ENCODE data around the gene DCC. TPM values are rescaled to one million over a fixed set of nuclear protein-coding genes. Genes with fewer than 3 reads are reported as not detected.

Gene DCC
- total and polyA plus RNA-seq, 2 of the 8 experiments (the other 6 are each of a cell fraction or from before 2014, with no cell fraction given), result 0.14 to 1.4 TPM

- Histone ChIP-seq H4K20me1 (replicated peaks in 1 of 2; ENCODE audit: control insufficient read depth in 1 of 2, insufficient read depth in 2 of 2, low read length in 2 of 2) (no peaks in the 10 kb centered on the region), H4K8ac (ENCODE audit: extremely low read depth, insufficient read depth, low read length) (no peak overlapping the region), H4K91ac (replicated peaks; ENCODE audit: insufficient read length, low read length) (no peak overlapping the region), H3K9ac (replicated peaks in 1 of 4; ENCODE audit: extremely low read depth in 1 of 4, low read depth in 3 of 4, low read length in 3 of 4) (no peak overlapping the region), H2BK20ac (ENCODE audit: low read length) (no peak overlapping the region), H2BK12ac (ENCODE audit: low read depth, low read length) (no peak overlapping the region), H3K79me2 (ENCODE audit: control insufficient read depth in 1 of 2, insufficient read depth in 2 of 2, low read length in 2 of 2) (no peaks in the 10 kb centered on the region), H3K9me3 (ENCODE audit: insufficient read depth in 2 of 2, low read depth in 1 of 2, low read length in 1 of 2) (no peaks in the 10 kb centered on the region), H3K4me1 (replicated peaks in 1 of 4; ENCODE audit: control insufficient read depth in 3 of 4, insufficient read depth in 4 of 4, low read length in 3 of 4) (0 out of 7 replicates have a peak, but pooled peaks cover 0 to 2% (median 0%) of the 10 kb centered on the region in 4 experiments), H3K4me3 (ENCODE audit: extremely low read depth in 1 of 4, insufficient read depth in 2 of 4, low read depth in 3 of 4, low read length in 4 of 4) (no peak overlapping the region), H3K36me3 (ENCODE audit: control insufficient read depth in 2 of 4, insufficient read depth in 4 of 4, low read length in 3 of 4) (no peaks in the 10 kb centered on the region), H3K4ac (replicated peaks; ENCODE audit: insufficient read length, low read depth, low read length) (no peak overlapping the region), H3K56ac (replicated peaks; ENCODE audit: insufficient read length, low read depth, low read length) (no peak overlapping the region), H2BK5ac (ENCODE audit: low read depth, low read length) (no peak overlapping the region), H2BK15ac (ENCODE audit: low read length) (no peak overlapping the region), H2BK120ac (replicated peaks; ENCODE audit: low read depth, low read length) (no peak overlapping the region), H3K27me3 (replicated peaks in 1 of 4; ENCODE audit: control insufficient read depth in 3 of 4, extremely low read depth in 1 of 4, insufficient read depth in 3 of 4, low read length in 3 of 4) (no peaks in the 10 kb centered on the region), H3K79me1 (ENCODE audit: low read depth, low read length) (no peaks in the 10 kb centered on the region), H3K23me2 (ENCODE audit: low read depth, low read length) (no peaks in the 10 kb centered on the region), H3K4me2 (ENCODE audit: insufficient read depth in 1 of 2, low read depth in 2 of 2, low read length in 2 of 2) (no peak overlapping the region), H3K23ac (ENCODE audit: insufficient read length) (no peak overlapping the region), H3K18ac (ENCODE audit: extremely low read depth, low read length) (no peak overlapping the region), H2AK5ac (ENCODE audit: low read depth, low read length) (no peak overlapping the region), H4K5ac (ENCODE audit: insufficient read length, low read depth, low read length) (no peak overlapping the region), H2AFZ (ENCODE audit: low read length) (no peak overlapping the region), H3K27ac (ENCODE audit: low read depth, low read length) (no peak overlapping the region), H3K14ac (ENCODE audit: insufficient read length) (no peak overlapping the region)
- CTCF ChIA-PET (ENCODE audit: partially characterized antibody), result no interaction called here
- POLR2A ChIA-PET (ENCODE audit: partially characterized antibody), result no interaction called here
- DNase-seq (ENCODE audit: low read depth in 1 of 2, low spot score in 2 of 2) (no peak), FAIRE-seq (no peak)
- WGBS, 2 experiments (ENCODE audit: extremely low coverage in 1 of 2, insufficient coverage in 1 of 2, insufficient read length in 1 of 2, insufficient replicate concordance in 2 of 2, low coverage in 1 of 2, low lambda C conversion rate in 2 of 2, missing lambda C conversion rate in 1 of 2), result 92% methylated on average over 2 of the region's 2 CpGs; no CpG with 5 or more reads in 1 of the 2 experiments
- TF ChIP-seq MAX (IDR thresholded peaks at IDR 0.05) (no peak), CTBP2 (IDR thresholded peaks at IDR 0.05; ENCODE audit: borderline replicate concordance, insufficient read depth, insufficient read length, low read length) (no peak), GABPA (IDR thresholded peaks at IDR 0.05; ENCODE audit: borderline replicate concordance, insufficient read depth, low read length) (no peak), SAP30 (IDR thresholded peaks at IDR 0.05; ENCODE audit: insufficient read depth, insufficient replicate concordance, low read length) (no peak), CBX8 (IDR thresholded peaks at IDR 0.05; ENCODE audit: borderline replicate concordance, low read depth, low read length) (no peak), CEBPB (IDR thresholded peaks at IDR 0.05; ENCODE audit: low read depth, low read length) (no peak), SIN3A (conservative IDR thresholded peaks at IDR 0.05 in 1 of 2, IDR thresholded peaks at IDR 0.05 in 1 of 2; ENCODE audit: low read depth in 1 of 2, low read length in 2 of 2) (no peak), EZH2 (IDR thresholded peaks at IDR 0.05; ENCODE audit: low read depth, low read length, severe bottlenecking) (no peak), SP4 (IDR thresholded peaks at IDR 0.05; ENCODE audit: low read length) (no peak), EGR1 (IDR thresholded peaks at IDR 0.05; ENCODE audit: borderline replicate concordance, low read depth, low read length) (no peak), SP2 (IDR thresholded peaks at IDR 0.05; ENCODE audit: low read length) (no peak), POLR2AphosphoS5 (IDR thresholded peaks at IDR 0.05; ENCODE audit: low read depth, low read length) (no peak), FOSL1 (IDR thresholded peaks at IDR 0.05; ENCODE audit: insufficient read depth, low read depth, low read length) (no peak)
Observed at GRCh38 chr18:52370841-52371240, 30.8 kb downstream of the DCC start.

All from H1 (cell line).